Stimulated activated CD4-positive, alpha-beta T cell treated with anti-CD3 and anti-CD28 coated beads, Interleukin-4, amount 100 ng/mL, for 1 hour (primary cell): Measurements from ENCODE around the gene TTLL5.
"Not testable (repeated sequence)": the region's sequence is repeated elsewhere in the genome, so short reads cannot be mapped to it uniquely, and the experiment has no call there.

Experiments used
- DNase-seq: peaks from one replicate; pipeline ENCODE4 v3.0.0-alpha.2; 2020

The TTLL5 gene

DNA sequence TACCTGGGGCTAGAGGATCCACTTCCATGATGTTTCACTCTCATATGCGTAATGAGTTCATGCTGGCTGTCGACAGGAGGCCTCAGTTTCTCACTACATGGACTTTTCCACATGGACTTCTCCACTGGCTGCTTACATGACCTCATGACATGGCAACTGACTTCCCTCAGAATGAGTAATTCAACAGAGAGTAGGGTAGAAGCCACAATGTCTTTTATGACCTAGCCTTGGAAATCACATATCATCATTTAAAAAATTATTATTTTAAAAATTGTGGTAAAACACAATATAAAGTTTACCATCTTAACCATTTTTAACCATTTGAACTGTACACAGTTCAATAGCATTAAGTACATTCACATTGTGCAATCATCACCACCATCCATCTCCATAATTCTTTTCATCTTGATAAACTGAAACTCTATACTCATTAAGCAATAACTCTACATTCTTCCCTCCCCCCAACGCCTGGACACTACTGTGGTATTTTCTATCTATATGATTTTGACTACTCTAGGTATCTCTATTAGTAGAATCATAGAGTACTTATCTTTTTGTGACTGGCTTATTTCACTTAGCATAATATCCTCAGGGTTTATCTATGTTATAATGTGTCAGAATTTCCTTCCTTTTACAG, 176.2 kb downstream of the TTLL5 start:
- DNase-seq, result no peak

DNA sequence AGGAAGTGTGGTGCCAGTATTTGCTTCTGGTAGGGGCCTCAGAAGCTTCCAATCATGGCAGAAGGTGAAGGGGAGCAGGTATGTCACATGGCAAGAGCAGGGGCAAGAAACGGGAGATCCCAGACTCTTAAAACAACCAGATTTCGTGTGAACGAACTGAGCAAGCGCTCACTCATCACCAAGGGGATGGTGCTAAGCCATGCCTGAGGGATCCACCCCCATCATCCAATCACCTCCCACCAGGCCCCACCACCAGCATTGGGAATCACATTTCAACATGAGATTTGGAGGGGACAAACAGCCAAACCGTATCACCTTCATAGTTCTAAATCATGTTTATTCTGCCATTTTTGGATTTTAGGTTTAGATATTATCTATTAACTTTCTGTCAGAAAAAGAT, 179.9 kb downstream of the TTLL5 start:
- no peak for DNase-seq

DNA sequence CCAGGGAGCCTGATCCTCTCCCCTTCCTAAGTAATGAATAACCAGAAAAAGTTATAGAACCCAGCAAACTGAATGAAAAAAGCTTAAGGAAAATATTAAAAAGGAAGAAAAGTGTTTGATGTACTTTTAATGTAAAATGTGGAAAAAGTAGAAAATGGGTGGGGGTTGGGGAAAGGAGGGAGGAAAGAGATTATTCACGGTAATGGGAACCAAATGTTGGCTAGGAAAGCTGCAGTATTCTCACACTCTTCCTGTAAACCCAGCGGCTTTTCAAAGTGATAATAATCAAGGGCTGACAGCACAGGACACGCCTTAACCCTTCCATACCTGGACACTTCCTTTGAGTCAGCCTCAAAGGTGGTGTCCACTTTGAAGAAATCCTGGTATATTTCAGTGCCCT, 181.5 kb downstream of the TTLL5 start:
- no peak for DNase-seq

- no peak for DNase-seq
These were observed 183.4 kb downstream of the TTLL5 start for GRCh38 chr14:75844486-75844885.

GRCh38 chr14:75845136-75845804, 184.2 kb downstream of the TTLL5 start:
- no peak for DNase-seq

- not testable (repeated sequence) for DNase-seq
These were observed 185.6 kb downstream of the TTLL5 start for GRCh38 chr14:75846694-75847093.

- DNase-seq, result no peak
These were observed 186.5 kb downstream of the TTLL5 start for GRCh38 chr14:75847584-75847983.

DNA sequence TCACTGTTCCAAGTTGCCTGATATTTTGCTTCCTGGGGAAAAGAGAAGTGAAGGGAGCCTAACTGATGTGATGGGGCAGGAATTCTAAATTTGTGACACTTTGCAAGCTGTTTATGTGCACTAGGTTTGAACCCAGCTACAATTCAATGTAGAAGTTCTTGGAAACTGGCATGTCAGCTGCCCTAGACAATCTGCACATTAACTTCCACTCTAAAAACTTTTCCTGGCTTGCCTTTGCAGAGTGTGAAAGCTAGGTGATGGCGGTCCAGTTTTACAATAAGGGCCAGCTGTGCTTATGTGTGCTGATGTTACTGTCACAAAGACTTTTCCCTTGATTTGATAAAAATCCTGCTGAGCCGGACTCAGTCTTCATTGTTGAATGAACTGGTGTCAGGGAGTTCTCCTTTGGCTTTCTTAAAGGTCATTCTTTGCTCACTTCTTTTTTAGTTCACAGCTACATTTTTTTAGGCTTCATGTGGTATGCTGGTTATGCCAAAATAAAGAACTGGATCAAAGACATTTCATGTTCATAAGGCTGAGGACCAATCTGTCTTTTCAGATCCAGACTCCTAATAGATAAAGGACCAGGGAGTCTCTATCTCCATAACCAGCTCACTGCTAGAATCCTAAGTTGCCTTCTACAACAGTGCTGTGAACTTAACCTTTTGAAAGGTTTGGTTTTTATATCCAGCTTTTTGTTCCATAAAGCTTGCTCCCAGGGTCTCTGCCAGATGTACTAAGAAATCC, 187.3 kb downstream of the TTLL5 start:
- no peak for DNase-seq

DNA sequence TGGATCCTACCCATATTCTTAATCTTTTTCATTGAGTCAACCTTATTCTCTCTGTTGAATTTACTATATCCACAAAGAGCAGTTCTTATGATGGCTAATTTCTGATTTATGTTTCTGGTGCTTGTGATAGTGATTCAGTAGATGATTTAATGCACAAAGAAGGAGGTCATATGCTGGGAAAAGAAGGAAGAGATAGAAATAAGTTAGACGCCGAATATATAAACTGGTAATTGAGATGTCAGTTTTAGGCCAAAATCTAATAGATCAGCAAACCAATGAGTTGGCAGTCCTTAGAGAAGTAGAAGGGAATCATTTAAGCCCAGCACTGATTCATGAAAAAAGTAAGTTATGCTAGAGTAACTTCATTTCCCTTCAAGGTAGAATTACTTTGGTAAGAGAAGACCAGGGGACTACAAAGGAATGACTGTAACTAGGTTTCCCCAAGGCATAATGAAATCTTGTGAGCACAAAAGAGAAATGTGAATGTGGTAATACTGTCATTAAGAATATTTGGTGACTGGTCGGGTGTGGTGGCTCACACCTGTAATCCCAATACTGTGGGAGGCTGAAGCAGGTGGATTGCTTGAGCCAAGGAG, 188.4 kb downstream of the TTLL5 start:
- no peak for DNase-seq

DNA sequence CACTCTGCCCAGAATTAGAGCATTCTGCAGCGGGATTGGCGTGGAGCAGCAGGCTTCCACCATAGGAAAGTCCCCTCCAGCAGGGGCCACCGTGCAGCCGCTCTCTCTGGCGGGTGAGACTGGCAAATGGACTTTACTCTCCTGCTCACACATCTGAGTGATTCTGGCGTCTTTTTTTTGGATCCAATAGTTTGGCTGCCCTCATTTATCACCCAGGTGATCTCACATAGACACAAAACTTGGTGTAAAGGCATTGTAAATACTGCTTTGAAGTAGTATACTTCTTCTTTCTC, 190.5 kb downstream of the TTLL5 start:
- DNase-seq, result no peak

GRCh38 chr14:75854111-75854799, 193.2 kb downstream of the TTLL5 start:
- DNase-seq, result no peak

- DNase-seq, result no peak
These were observed 196.2 kb downstream of the TTLL5 start for GRCh38 chr14:75857199-75857598.

GRCh38 chr14:75858362-75858761, 197.3 kb downstream of the TTLL5 start:
- DNase-seq, result no peak

DNA sequence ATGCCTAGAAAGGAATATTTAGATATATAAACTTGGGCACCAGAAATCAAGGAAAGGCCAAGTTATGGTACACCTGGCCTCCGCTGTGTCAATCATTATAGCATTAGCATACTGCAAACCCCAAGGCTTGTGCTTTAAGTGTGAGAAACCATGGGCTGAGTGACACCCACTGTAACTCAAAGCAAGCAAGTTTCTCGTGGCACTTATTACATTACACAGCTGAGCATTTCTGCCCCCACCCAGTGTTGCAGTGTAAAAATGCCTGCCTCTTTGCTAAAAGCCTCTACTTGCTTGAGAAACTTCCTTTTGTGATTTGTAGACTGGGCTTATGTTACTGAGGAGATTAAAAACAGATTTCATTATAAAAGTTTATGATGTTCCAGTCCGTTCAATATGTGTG, 198.7 kb downstream of the TTLL5 start:
- no peak for DNase-seq

- DNase-seq, result no peak
These were observed 199.6 kb downstream of the TTLL5 start for GRCh38 chr14:75860561-75861160.

DNA sequence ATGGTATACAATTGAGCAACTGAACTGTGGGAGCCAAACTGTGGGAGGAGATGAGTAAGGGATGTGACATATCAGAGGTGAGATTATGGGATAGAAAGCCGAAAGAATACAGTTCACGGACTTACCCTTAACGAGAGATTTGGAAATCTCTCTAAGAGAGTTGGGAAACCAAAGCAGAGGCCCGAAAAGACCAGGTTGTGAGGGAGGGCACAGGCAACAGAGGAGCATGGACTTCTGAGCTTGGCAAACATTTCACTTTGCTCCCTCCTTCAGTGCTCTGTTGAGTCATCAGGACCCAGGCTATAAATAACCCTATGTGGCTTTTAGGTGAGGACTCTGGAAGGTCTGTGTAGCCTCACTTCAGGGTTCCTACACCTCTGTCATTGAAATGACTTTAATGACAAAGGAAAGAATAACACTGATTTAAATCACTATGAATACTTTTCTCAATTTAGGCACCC, 200.1 kb downstream of the TTLL5 start:
- DNase-seq, result no peak

DNA sequence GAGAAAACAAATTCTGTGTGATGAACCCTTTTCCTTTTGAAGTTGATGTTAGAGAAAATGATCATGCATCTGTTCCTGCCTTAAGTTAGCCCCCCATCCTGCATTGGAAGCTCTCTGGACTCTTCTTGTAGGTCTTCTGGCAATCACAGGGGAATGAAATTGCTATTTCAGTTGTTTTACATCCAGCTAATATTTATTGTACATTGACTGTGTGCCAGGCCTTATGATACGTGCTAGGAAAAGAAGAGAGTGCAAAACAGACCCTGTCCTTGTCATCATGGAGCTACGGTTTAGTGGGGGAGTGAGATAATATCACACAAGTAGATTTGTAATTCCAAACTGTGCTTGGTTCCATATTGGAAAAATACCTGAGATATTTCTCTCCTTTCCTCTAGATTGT, 202.2 kb downstream of the TTLL5 start:
- no peak for DNase-seq

DNA sequence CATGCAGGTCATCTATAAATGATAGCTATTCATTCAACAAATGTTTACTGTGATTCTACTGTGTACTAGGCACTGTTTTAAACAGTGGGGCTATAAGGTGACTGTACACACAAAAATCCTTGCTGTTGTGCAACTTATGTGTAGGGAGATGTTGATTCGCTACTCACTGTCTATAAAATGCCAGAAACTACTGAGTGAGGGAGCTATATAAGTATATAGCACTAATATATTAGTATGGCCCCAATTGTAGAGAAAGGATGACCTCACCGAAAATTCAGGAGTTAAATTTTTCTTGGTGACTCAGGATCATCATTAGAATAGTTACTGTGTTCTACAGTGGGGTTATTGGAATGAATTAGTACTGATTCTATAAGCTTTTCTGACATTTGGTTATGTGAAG, 203.3 kb downstream of the TTLL5 start:
- no peak for DNase-seq

GRCh38 chr14:75865531-75865930, 204.5 kb downstream of the TTLL5 start:
- DNase-seq, result no peak

DNA sequence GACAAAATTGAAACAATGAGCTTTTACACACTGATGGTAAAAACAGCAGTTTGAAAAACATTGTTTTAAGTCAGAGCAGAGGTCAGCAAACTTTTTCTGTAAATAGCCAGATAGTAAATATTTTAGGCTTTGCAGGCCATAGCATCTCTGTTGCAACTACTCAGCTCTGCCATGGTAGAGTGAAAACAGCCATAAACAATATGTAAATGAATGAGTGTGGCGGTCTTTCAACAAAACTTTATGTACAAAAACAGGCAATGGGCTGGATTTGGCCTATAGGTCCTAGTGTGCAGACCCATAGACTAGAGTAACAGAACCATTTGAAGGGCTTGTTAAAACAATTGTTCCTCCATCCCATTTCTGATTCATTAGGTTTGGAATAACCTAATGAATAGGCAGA, 205.9 kb downstream of the TTLL5 start:
- DNase-seq, result no peak

DNA sequence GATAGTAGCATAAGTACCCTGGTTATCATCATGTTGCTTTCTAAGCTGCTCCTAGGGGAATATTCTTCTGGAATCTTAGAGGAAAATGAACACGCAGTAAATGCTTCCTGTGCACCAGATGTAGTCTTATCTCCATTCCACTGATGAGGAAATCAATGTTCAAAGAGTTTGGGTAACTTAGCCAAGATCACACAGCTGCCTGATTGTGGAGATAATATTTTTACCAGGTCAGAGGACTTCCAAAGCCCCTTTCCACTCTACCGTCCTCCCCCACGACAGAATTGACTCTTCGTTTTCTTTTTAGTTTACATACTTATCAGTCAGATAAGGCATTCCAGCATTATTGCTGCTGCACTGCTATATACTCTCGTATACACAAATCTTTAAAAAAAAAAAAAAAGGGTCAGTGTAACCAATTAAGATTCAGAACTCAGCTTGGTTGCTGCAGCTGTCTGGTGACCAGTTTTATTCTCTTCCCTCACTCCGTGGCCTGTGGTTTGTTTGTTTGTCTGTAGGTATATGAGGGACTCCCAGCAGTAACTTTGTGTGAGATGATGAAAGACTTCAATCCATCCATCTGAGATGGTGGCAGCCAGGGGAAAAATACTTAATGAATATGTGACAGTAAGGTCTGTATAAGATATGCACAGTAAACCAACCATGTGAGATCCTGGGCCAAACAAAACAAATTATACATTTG, 210.3 kb downstream of the TTLL5 start:
- DNase-seq, result no peak

DNA sequence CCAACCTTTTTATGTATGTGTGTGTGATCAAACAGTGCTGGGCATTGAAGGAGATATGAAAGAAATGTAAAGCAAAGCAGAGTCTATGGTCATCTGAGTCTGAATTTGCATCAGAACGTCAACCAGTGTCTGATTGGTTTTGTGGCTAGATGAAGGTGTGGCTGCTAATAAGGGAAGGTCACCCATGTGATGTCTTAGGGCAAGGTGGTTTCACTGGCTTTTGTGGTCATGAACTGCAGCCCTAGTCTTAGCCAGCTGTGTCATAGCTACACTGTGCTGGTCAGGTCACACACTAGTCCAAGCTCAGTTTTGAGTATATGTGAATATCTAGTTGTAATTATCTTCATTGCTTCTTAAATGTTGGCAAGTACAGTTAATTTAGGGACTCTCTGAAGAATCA, 214.9 kb downstream of the TTLL5 start:
- DNase-seq, result no peak
